K562 (cell line): Measurements from ENCODE around the gene RUNDC1. TPM values are rescaled to one million over a fixed set of nuclear protein-coding genes. Genes with fewer than 3 reads are reported as not detected.

Experiments
- ATAC-seq: fragments of 200-7000 bp; cut with Tn5 transposase; 3 replicates; pipeline ENCODE4 v1.9.1; 2020; ENCODE audit warnings: moderate library complexity
- BruUV-seq: library from RNA; stranded (reverse); fragments of 400-500 nt; replicated peaks from 2 replicates; lab custom pipeline; 2021; lab: Mats Ljungman, UMichigan
- CTCF ChIA-PET: fragments of 300-600 bp; formaldehyde crosslinking; extraction: SDS; loops from one replicate; lab custom pipeline; 2021; ENCODE audit warnings: low intra/inter-chr PET ratio; lab: Yijun Ruan, JAX
- POLR2A ChIA-PET: fragments of 300-600, 350-650 bp; sonication (Branson Sonifier 250); formaldehyde crosslinking; extraction: SDS; loops from one replicate; lab custom pipeline; 2021; ENCODE audit warnings: antibody characterized with exemption, inconsistent platforms; lab: Yijun Ruan, JAX
- DNase-seq, 4 experiments: peaks; one replicate each; pipeline versions ENCODE4 v3.0.0 to v3.0.0-alpha.2; 2011 to 2018; ENCODE audit warnings: low spot score in 3 of 4, mixed read lengths in 3 of 4; ENCODE audit errors: extremely low read depth in 1 of 4
- FAIRE-seq: peaks from 2 replicates; lab custom pipeline; 2011; peaks lifted over from hg19 to GRCh38; lab: Jason Lieb, UNC
- H2AFZ ChIP-seq: 2 replicates; pipeline ENCODE4 v1.6.0; 2011; ENCODE audit warnings: low read depth, low read length, control low read depth, inconsistent platforms
- H3K27ac ChIP-seq: fragments of 200-600 bp; 3 replicates; pipeline ENCODE4 v1.8.0; 2011; ENCODE audit warnings: low read depth, mild to moderate bottlenecking, control low read depth, inconsistent platforms, low read length, moderate library complexity, mixed read lengths; ENCODE audit errors: extremely low read depth
- H3K27me3 ChIP-seq, 2 experiments: fragments of 300-600 bp in 1 of 2; 2 replicates in 1 of 2; 3 replicates in 1 of 2; pipeline versions ENCODE4 v1.6.0 to v1.8.0; 2011; ENCODE audit warnings: inconsistent platforms in 2 of 2, low read length in 2 of 2, mild to moderate bottlenecking in 1 of 2, mixed read lengths in 1 of 2, moderate library complexity in 1 of 2; ENCODE audit not compliant: control insufficient read depth in 2 of 2, insufficient read depth in 2 of 2
- H3K36me3 ChIP-seq: fragments of 300-600 bp; 3 replicates; pipeline ENCODE4 v1.8.0; 2011; ENCODE audit warnings: mild to moderate bottlenecking, low read length, inconsistent platforms; ENCODE audit not compliant: control insufficient read depth, insufficient read depth
- H3K4me1 ChIP-seq, 2 experiments: fragments of 200-600 bp in 1 of 2; replicated peaks in 1 of 2; 2 replicates in 1 of 2; 3 replicates in 1 of 2; pipeline versions ENCODE4 v1.5.1 to v1.8.0; 2011; ENCODE audit warnings: inconsistent platforms in 2 of 2, low read length in 2 of 2, mild to moderate bottlenecking in 1 of 2, mixed read lengths in 1 of 2, moderate library complexity in 1 of 2; ENCODE audit not compliant: control insufficient read depth in 2 of 2, insufficient read depth in 2 of 2
- H3K4me2 ChIP-seq: 2 replicates; pipeline ENCODE4 v1.6.1; 2011; ENCODE audit warnings: low read length, control low read depth, inconsistent platforms, mixed read lengths; ENCODE audit not compliant: insufficient read depth
- H3K4me3 ChIP-seq: fragments of 200-600 bp; sonication (generic), shearing (Covaris generic); 2 replicates; pipeline ENCODE4 v1.5.1; 2016; ENCODE audit warnings: control low read depth, inconsistent platforms
- H3K79me2 ChIP-seq: fragments of 200-600 bp; 3 replicates; pipeline ENCODE4 v1.8.0; 2011; ENCODE audit warnings: low read length, inconsistent platforms; ENCODE audit not compliant: control insufficient read depth, insufficient read depth
- H3K9ac ChIP-seq, 2 experiments: 2 replicates each; pipeline versions ENCODE4 v1.6.0 to v1.6.1; 2011; ENCODE audit warnings: low read depth in 2 of 2, low read length in 2 of 2, control low read depth in 1 of 2, inconsistent platforms in 1 of 2, mild to moderate bottlenecking in 1 of 2, mixed read lengths in 1 of 2; ENCODE audit not compliant: insufficient read depth in 1 of 2
- H3K9me1 ChIP-seq: one replicate; pipeline ENCODE4 v1.6.0; 2011; ENCODE audit warnings: inconsistent platforms, mild to moderate bottlenecking, low read length, moderate library complexity; ENCODE audit not compliant: control insufficient read depth, insufficient read depth
- H3K9me3 ChIP-seq: replicated peaks from 2 replicates; pipeline ENCODE4 v1.5.1; 2011; ENCODE audit warnings: low read depth, low read length, inconsistent platforms; ENCODE audit not compliant: control insufficient read depth, insufficient read depth
- H4K20me1 ChIP-seq: replicated peaks from 2 replicates; pipeline ENCODE4 v1.6.1; 2011; ENCODE audit warnings: low read length, inconsistent platforms, mixed read lengths; ENCODE audit not compliant: control insufficient read depth, insufficient read depth
- CHD7 ChIP-seq: fragments of 200-600 bp; sonication (generic); IDR thresholded peaks from one replicate; pipeline ENCODE4 v1.6.1; 2012; ENCODE audit warnings: mild to moderate bottlenecking, low read depth, low read length, inconsistent platforms
- CSDE1 ChIP-seq, 2 experiments: fragments of 450-650 bp; IDR thresholded peaks; 2 replicates each; pipeline ENCODE4 v1.6.1; 2016; ENCODE audit warnings: mild to moderate bottlenecking in 1 of 2
- CTBP1 ChIP-seq: fragments of 450-650 bp; IDR thresholded peaks from 2 replicates; pipeline ENCODE4 v1.6.1; 2016; ENCODE audit warnings: borderline replicate concordance
- HNRNPK ChIP-seq: fragments of 200-400 bp; formaldehyde crosslinking; IDR thresholded peaks from one replicate; pipeline ENCODE4 v1.6.1; 2018; ENCODE audit warnings: mild to moderate bottlenecking, low read depth, low read length; ENCODE audit not compliant: poor library complexity, severe bottlenecking
- IRF2 ChIP-seq: sonication (generic); formaldehyde crosslinking; IDR thresholded peaks from 2 replicates; pipeline ENCODE4 v1.8.1; 2022; ENCODE audit warnings: mild to moderate bottlenecking, missing genetic modification reagents
- SLC30A9 ChIP-seq: fragments of 250-450 bp; sonication (Bioruptor Pico); IDR thresholded peaks from 2 replicates; pipeline ENCODE4 v1.8.0; 2022; ENCODE audit warnings: mild to moderate bottlenecking, moderate library complexity
- SRSF7 ChIP-seq: fragments of 200-400 bp; formaldehyde crosslinking; optimal IDR thresholded peaks from 2 replicates; pipeline ENCODE3; 2017; ENCODE audit warnings: mild to moderate bottlenecking, low read depth, low read length
- WGBS: fragments of 100-300 bp; shearing (Covaris generic); methylation state at CpG from one replicate; pipeline ENCODE4 v1.1.6; 2016; ENCODE audit warnings: low coverage, mixed read lengths; ENCODE audit not compliant: insufficient coverage; ENCODE audit errors: missing lambda C conversion rate; 5-methylcytosine and 5-hydroxymethylcytosine counted together
- in situ Hi-C: fragments of 300-500 bp; cut with MboI; formaldehyde crosslinking; loops from 4 replicates; pipeline ENCODE4 v1.15.0; 2018; ENCODE audit warnings: inconsistent platforms, mixed read lengths
- intact Hi-C: fragments of 100-400 bp; cut with micrococcal nuclease; formaldehyde crosslinking; loops from 2 replicates; pipeline ENCODE4 v1.14.2; 2022
- polyA plus RNA-seq, 8 experiments: library from polyadenylated mRNA; depleted of rRNA in 4 of 8; stranded (reverse) in 5 of 8; unstranded in 3 of 8; fragments of >200 nt; fragmentation: Nextera tagmentation in 2 of 8; fragmentation: Illumina TruSeq in 1 of 8; extraction: Ambion mirVana in 2 of 8; extraction: Trizol in 1 of 8; gene quantifications; 2 replicates each; pipeline versions ENCODE4 v1.2.1 to v1.2.3, GENCODE V29; 2011 to 2014; ENCODE audit warnings: inconsistent platforms in 1 of 8, missing spikeins in 1 of 8
- total RNA-seq, 7 experiments: library from RNA; depleted of rRNA in 6 of 7; stranded (reverse); fragments of >200 nt in 6 of 7; fragmentation: Illumina TruSeq in 2 of 7; extraction: Trizol in 2 of 7; gene quantifications; 2 replicates each; pipeline versions ENCODE4 v1.2.1 to v1.2.3, GENCODE V29; 2011 to 2021; ENCODE audit warnings: low replicate concordance in 1 of 7
- TF ChIP-seq, protein P1 (sequence below), 2 experiments: fragments of 250-450 bp in 1 of 2; fragments of 450-650 bp in 1 of 2; sonication (Bioruptor Pico) in 1 of 2; IDR thresholded peaks; 2 replicates each; pipeline versions ENCODE4 v1.6.1 to v1.8.0; 2016 to 2021; ENCODE audit warnings: mild to moderate bottlenecking in 2 of 2, moderate library complexity in 2 of 2, missing compliant biosample characterization in 1 of 2, missing genetic modification characterization in 1 of 2

The RUNDC1 gene
- total and polyA plus RNA-seq, 9 of the 15 experiments (the other 6 are each of a cell fraction or from before 2014, with no cell fraction given), result 3.4 to 12.6 (median 9.4) TPM

- DNase-seq, result no peak
- POLR2A ChIA-PET, result interaction anchor here (1.8 kb wide), 1 partner anchor 19 kb away, joined by 3 read pairs; no protein-coding TSS in a partner anchor
- no peaks in the 10 kb centered on the region for H3K27me3 ChIP-seq
- no peak for FAIRE-seq
- ATAC-seq, result no peak
- no peak overlapping the region for H3K9ac ChIP-seq
- H2AFZ ChIP-seq, result no peak overlapping the region
- H4K20me1 ChIP-seq, result no peaks in the 10 kb centered on the region
- no peak overlapping the region for H3K4me3 ChIP-seq
- peaks cover 4% of the 10 kb centered on the region for H3K79me2 ChIP-seq
- H3K4me2 ChIP-seq, result no peak overlapping the region
- 0 out of 5 replicates have a peak, but pooled peaks cover 0 to 2% of the 10 kb centered on the region in 2 experiments for H3K4me1 ChIP-seq
- H3K9me3 ChIP-seq, result no peaks in the 10 kb centered on the region
- WGBS, result 94% methylated on average over 6 of the region's 6 CpGs
- CTCF ChIA-PET, result no interaction called here
- intact Hi-C loops (no loop called here), in situ Hi-C loops (no loop called here)
- BruUV-seq, result no TSS peak
- H3K9me1 ChIP-seq, result no peaks in the 10 kb centered on the region
- H3K27ac ChIP-seq, result no peak overlapping the region
- peaks cover 91% of the 10 kb centered on the region for H3K36me3 ChIP-seq
- TF ChIP-seq HNRNPK, result no peak
- no peak for TF ChIP-seq CSDE1 (IDR thresholded peaks at IDR 0.05)
- no peak for TF ChIP-seq SLC30A9 (CRISPR knock-in tag)
- TF ChIP-seq, protein P1, sequence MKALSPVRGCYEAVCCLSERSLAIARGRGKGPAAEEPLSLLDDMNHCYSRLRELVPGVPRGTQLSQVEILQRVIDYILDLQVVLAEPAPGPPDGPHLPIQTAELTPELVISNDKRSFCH (CRISPR knock-in tag; IDR thresholded peaks at IDR 0.05), result no peak
- TF ChIP-seq, protein P1 (tag; IDR thresholded peaks at IDR 0.05), result no peak
- TF ChIP-seq SRSF7, result no peak
- TF ChIP-seq IRF2 (CRISPR knock-in tag), result no peak
- no peak for TF ChIP-seq CHD7
- no peak for TF ChIP-seq CTBP1
Measured at GRCh38 chr17:42989726-42990652, 9.6 kb downstream of the RUNDC1 start.
